HUES6 (cell line): ENCODE results near the gene ACOT7.
"Not testable (repeated sequence)": the region's sequence is repeated elsewhere in the genome, so short reads cannot be mapped to it uniquely, and the experiment has no call there.

ENCODE experiments used
- H3K27ac ChIP-seq: 2 replicates; pipeline ENCODE4 v1.7.0; 2013; ENCODE audit warnings: low read depth, mild to moderate bottlenecking, low read length, inconsistent platforms
- H3K27me3 ChIP-seq: 2 replicates; pipeline ENCODE4 v1.6.1; 2013; ENCODE audit warnings: low read length; ENCODE audit not compliant: control insufficient read depth, insufficient read depth
- H3K36me3 ChIP-seq: 2 replicates; pipeline ENCODE4 v1.6.1; 2013; ENCODE audit warnings: low read length; ENCODE audit not compliant: control insufficient read depth, insufficient read depth
- H3K4me1 ChIP-seq: 2 replicates; pipeline ENCODE4 v1.6.1; 2013; ENCODE audit warnings: low read length; ENCODE audit not compliant: control insufficient read depth, insufficient read depth
- H3K4me3 ChIP-seq: 2 replicates; pipeline ENCODE4 v1.5.1; 2013; ENCODE audit warnings: low read depth, low read length
- H3K9ac ChIP-seq: one replicate; pipeline ENCODE4 v1.6.1; 2013; ENCODE audit warnings: mild to moderate bottlenecking, low read length
- H3K9me3 ChIP-seq: 2 replicates; pipeline ENCODE4 v1.6.1; 2013; ENCODE audit warnings: low read depth, low read length; ENCODE audit not compliant: control insufficient read depth, insufficient read depth

Gene ACOT7

DNA sequence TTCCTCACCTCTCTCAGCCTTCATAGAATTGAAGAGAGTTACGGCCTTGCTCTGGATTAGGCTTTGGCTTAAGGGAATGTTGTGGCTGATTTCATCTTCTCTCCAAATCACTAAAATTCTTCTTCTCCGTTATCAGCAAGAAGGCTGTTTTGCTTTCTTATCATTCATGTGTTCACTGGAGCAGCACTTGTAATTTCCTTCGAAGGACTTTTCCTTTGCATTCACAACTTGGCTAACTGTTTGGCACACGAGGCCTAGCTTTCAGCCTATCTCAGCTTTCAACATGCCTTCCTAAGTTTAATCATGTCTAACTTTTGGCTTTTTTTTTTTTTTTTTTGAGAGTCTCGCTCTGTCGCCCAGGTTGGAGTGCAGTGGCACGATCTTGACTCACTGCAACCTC lies 21.3 kb downstream of the ACOT7 start:
- H3K9ac ChIP-seq, H3K27ac ChIP-seq, H3K36me3 ChIP-seq, H3K4me1 ChIP-seq, H3K9me3 ChIP-seq, H3K27me3 ChIP-seq, H3K4me3 ChIP-seq: not testable (repeated sequence)

DNA sequence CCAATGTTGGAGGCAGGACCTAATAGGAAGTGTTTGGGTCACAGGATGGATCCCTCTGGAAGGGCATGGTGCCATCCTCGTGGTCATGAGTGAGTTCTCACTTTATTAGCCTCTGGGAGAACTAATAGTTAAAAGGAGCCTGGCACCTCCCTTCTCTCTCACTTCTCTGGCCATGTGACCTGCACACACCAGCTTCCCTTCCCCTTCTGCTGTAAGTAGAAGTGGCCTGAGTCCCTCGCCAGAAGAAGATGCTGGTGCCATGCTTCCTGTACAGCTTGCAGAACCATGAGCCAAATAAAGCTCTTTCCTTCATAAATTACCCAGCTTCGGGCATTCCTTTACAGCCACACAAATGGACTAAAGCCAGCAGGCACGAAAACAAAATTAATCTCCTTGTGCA lies 23.6 kb downstream of the ACOT7 start:
- H3K9me3 ChIP-seq, result no peaks in the 10 kb centered on the region
- H3K27ac ChIP-seq, result no peak overlapping the region
- H3K9ac ChIP-seq, result no peak overlapping the region
- H3K4me1 ChIP-seq, result peaks cover 5% of the 10 kb centered on the region; the same call in 1 of the 2 replicates
- no peaks in the 10 kb centered on the region for H3K27me3 ChIP-seq
- H3K36me3 ChIP-seq, result peaks cover 5% of the 10 kb centered on the region; the same call in 1 of the 2 replicates
- no peak overlapping the region for H3K4me3 ChIP-seq

DNA sequence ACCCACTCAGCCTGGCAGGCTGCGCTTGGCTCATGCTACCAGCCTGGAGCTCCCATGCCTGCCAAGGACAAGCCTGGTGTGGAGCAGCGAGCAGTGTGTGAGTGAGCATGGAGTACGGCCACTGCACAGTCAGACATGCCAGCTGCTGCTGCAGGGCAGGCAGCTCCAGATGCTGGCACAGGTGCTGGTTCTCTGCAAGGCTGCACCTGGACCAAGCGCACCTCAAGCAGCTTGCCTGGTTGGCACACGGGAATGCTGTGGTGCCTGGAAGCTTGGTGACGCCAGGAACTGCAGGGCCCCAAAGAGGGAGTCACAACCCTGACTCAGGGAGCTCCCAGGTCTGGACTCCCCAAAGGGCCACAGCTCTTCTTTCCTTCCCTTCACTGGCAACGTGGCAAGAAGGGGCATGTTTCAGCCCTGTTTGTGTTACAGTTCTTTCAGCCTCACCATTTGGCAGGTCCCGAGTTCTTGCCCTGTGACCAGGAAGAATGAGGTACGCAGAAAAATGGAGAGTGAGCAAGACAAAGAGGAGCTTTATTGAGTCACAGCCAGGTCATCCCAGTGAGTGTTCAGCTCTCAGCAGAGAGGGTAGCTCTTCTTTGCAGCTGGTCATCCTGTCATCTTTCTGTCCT lies 26.1 kb downstream of the ACOT7 start:
- no peak overlapping the region for H3K9ac ChIP-seq
- peaks cover 5% of the 10 kb centered on the region; the same call in 1 of the 2 replicates for H3K4me1 ChIP-seq
- H3K36me3 ChIP-seq, result peaks cover 5% of the 10 kb centered on the region; the same call in 1 of the 2 replicates
- H3K27ac ChIP-seq, result no peak overlapping the region
- no peaks in the 10 kb centered on the region for H3K27me3 ChIP-seq
- no peaks in the 10 kb centered on the region for H3K9me3 ChIP-seq
- H3K4me3 ChIP-seq, result no peak overlapping the region

DNA sequence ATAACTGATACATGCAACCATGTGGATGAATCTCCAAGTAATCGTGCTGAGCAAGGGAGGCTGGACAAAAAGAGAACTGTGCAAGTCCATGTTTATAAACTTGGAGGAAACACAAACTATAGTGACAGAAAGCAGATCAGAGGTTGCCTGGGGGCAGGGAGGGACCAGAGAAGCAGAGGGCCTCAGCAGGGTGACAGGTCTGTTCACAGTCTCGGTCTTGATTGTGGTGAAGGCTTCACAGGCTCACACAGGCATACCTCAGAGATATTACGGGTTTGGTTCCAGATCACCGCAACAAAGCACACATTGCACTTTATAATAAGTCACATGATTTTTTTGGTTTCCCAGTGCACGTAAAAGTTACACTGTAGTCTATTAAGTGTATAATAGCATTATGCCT lies 28.5 kb downstream of the ACOT7 start:
- Histone ChIP-seq H3K4me3 (no peak overlapping the region), H3K9ac (no peak overlapping the region), H3K36me3 (peaks cover 5% of the 10 kb centered on the region; the same call in 1 of the 2 replicates), H3K27ac (no peak overlapping the region), H3K27me3 (no peaks in the 10 kb centered on the region), H3K9me3 (no peaks in the 10 kb centered on the region), H3K4me1 (peaks cover 24% of the 10 kb centered on the region)

- H3K27me3 ChIP-seq, H3K27ac ChIP-seq, H3K9me3 ChIP-seq, H3K4me3 ChIP-seq, H3K36me3 ChIP-seq, H3K9ac ChIP-seq: not testable (repeated sequence)
- peaks cover 35% of the 10 kb centered on the region for H3K4me1 ChIP-seq
Observed at GRCh38 chr1:6363085-6363884, 30.3 kb downstream of the ACOT7 start.

GRCh38 chr1:6361124-6361775 lies 32.3 kb downstream of the ACOT7 start:
- Histone ChIP-seq H3K27me3 (no peaks in the 10 kb centered on the region), H3K9ac (no peak overlapping the region), H3K36me3 (no peaks in the 10 kb centered on the region), H3K4me1 (peaks cover 43% of the 10 kb centered on the region), H3K27ac (no peak overlapping the region), H3K9me3 (no peaks in the 10 kb centered on the region), H3K4me3 (no peak overlapping the region)

GRCh38 chr1:6360517-6361070 lies 33.0 kb downstream of the ACOT7 start:
- Histone ChIP-seq H3K9ac (no peak overlapping the region), H3K9me3 (no peaks in the 10 kb centered on the region), H3K4me3 (no peak overlapping the region), H3K27me3 (no peaks in the 10 kb centered on the region), H3K36me3 (no peaks in the 10 kb centered on the region), H3K27ac (0 out of 2 replicates have a peak overlapping the region, but pooled peaks have one; percentile 28), H3K4me1 (peaks cover 43% of the 10 kb centered on the region)

- Histone ChIP-seq H3K9me3 (no peaks in the 10 kb centered on the region), H3K4me3 (no peak overlapping the region), H3K27me3 (no peaks in the 10 kb centered on the region), H3K9ac (no peak overlapping the region), H3K36me3 (no peaks in the 10 kb centered on the region), H3K4me1 (peaks cover 43% of the 10 kb centered on the region), H3K27ac (peak overlapping the region; percentile 28; the same call in 1 of the 2 replicates)
Observed at GRCh38 chr1:6360117-6360496, 33.5 kb downstream of the ACOT7 start.

DNA sequence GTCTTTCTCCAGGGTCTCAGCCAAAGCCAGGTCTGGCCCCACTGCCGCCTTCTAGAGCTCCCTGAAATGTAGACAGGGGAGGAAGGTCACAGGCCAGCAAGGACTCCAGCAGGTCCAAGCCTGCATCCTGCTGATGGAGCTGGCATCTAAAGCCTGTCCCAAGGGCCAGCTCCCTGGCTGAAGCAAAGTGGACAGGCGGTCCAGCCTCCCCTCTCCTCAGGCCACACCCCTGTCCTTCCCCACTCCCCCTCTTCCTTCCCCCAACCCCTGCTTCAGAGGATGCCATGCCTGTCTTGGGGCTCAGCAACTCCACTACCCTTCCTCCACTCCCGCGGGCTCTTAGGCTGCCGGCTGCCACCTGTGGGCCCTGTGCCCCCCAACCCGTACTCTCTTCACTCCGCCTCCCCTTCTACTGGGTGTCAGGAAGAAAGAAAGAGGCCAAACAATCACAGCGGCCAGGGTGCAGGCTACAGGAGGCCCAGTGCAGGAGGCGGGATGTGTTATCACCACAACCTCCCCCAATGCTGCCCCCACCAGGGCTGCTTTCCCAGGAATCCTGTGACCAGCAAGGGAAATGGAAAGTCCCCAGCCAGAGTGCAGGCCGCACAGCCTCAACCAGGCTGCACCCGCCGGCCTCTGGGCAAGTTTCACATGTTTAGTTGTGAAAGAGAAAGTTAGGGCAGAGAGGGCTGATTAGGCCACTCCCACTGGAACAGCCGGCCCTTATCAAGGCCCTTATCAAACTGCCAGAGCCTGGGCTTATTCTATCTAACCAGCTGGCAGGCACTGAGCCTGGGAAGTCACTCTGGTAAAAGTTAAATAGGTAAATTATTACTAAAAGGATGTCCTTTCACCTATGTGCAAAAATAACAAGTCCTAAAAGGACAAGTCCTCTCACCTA lies 34.1 kb downstream of the ACOT7 start:
- peaks cover 43% of the 10 kb centered on the region for H3K4me1 ChIP-seq
- H3K4me3 ChIP-seq, result no peak overlapping the region
- no peaks in the 10 kb centered on the region for H3K36me3 ChIP-seq
- no peaks in the 10 kb centered on the region for H3K9me3 ChIP-seq
- peak overlapping the region; percentile 28; the same call in 1 of the 2 replicates for H3K27ac ChIP-seq
- H3K27me3 ChIP-seq, result no peaks in the 10 kb centered on the region
- H3K9ac ChIP-seq, result peak overlapping the region; percentile 28

GRCh38 chr1:6358757-6359201 lies 34.8 kb downstream of the ACOT7 start:
- no peaks in the 10 kb centered on the region for H3K9me3 ChIP-seq
- peak overlapping the region; percentile 23 for H3K9ac ChIP-seq
- H3K27ac ChIP-seq, result no peak overlapping the region; the same call in 1 of the 2 replicates
- H3K27me3 ChIP-seq, result no peaks in the 10 kb centered on the region
- no peaks in the 10 kb centered on the region for H3K36me3 ChIP-seq
- H3K4me1 ChIP-seq, result peaks cover 50% of the 10 kb centered on the region
- H3K4me3 ChIP-seq, result no peak overlapping the region
